OCI-LY3 (cell line): ENCODE data around the gene LUC7L3.

Experiments used
- H2AFZ ChIP-seq: fragments of 200-600, 300-600 bp; shearing (Covaris generic); 2 replicates; pipeline ENCODE4 v1.6.0; 2014; ENCODE audit warnings: antibody characterized with exemption, low read depth, low read length
- H3K27ac ChIP-seq: fragments of 200-600, 300-600 bp; sonication (generic); 2 replicates; pipeline ENCODE4 v1.5.1; 2014; ENCODE audit warnings: mild to moderate bottlenecking, low read length, moderate library complexity, mixed read lengths
- H3K27me3 ChIP-seq: fragments of 200-600, 300-600 bp; sonication (generic); 2 replicates; pipeline ENCODE4 v1.6.1; 2014; ENCODE audit warnings: low read depth, low read length, mixed read lengths
- H3K36me3 ChIP-seq: fragments of 200-600, 300-600 bp; sonication (generic); replicated peaks from 2 replicates; pipeline ENCODE3; 2014; ENCODE audit warnings: low read depth, low read length, mixed read lengths
- H3K4me1 ChIP-seq: fragments of 300-600, 200-600 bp; sonication (generic); 2 replicates; pipeline ENCODE4 v1.6.1; 2014; ENCODE audit warnings: low read length, mixed read lengths
- H3K4me2 ChIP-seq: fragments of 200-600, 300-600 bp; sonication (generic); 2 replicates; pipeline ENCODE4 v1.6.1; 2014; ENCODE audit warnings: low read length, mixed read lengths
- H3K4me3 ChIP-seq: fragments of 300-600, 200-600 bp; sonication (generic); 2 replicates; pipeline ENCODE4 v1.5.1; 2014; ENCODE audit warnings: antibody characterized with exemption, mild to moderate bottlenecking, low read length, moderate library complexity
- H3K79me2 ChIP-seq: fragments of 300-600, 200-600 bp; shearing (Covaris generic); 2 replicates; pipeline ENCODE4 v1.6.1; 2014; ENCODE audit warnings: mild to moderate bottlenecking, low read length, mixed read lengths
- H3K9ac ChIP-seq: fragments of 300-600, 200-600 bp; shearing (Covaris generic); 2 replicates; pipeline ENCODE4 v1.6.0; 2014; ENCODE audit warnings: mild to moderate bottlenecking, low read length, moderate library complexity
- H3K9me3 ChIP-seq: fragments of 200-600, 300-600 bp; shearing (Covaris generic); 2 replicates; pipeline ENCODE4 v1.6.1; 2014; ENCODE audit warnings: low read length, mixed read lengths; ENCODE audit not compliant: insufficient read depth
- H4K20me1 ChIP-seq: fragments of 200-600, 300-600 bp; sonication (generic); 2 replicates; pipeline ENCODE4 v1.6.1; 2016; ENCODE audit warnings: low read length, mixed read lengths; ENCODE audit not compliant: insufficient read depth
- CTCF ChIP-seq: fragments of 200-600, 300-600 bp; sonication (generic); IDR thresholded peaks from 2 replicates; pipeline ENCODE4 v1.5.1; 2014; ENCODE audit warnings: antibody characterized with exemption, low read length, low read depth
- EZH2phosphoT487 ChIP-seq: fragments of 200-600 bp; shearing (Covaris generic); IDR thresholded peaks from 2 replicates; pipeline ENCODE4 v1.6.1; 2018; ENCODE audit warnings: antibody characterized with exemption, mixed run types, low read depth

Gene LUC7L3

GRCh38 chr17:50774225-50774803 lies 54.9 kb downstream of the LUC7L3 start:
- no peak overlapping the region for H2AFZ ChIP-seq
- no peaks in the 10 kb centered on the region for H4K20me1 ChIP-seq
- H3K27me3 ChIP-seq = no peaks in the 10 kb centered on the region
- no peak overlapping the region for H3K27ac ChIP-seq
- no peak overlapping the region for H3K9ac ChIP-seq
- H3K36me3 ChIP-seq = no peaks in the 10 kb centered on the region
- H3K79me2 ChIP-seq = no peaks in the 10 kb centered on the region
- H3K4me3 ChIP-seq = no peak overlapping the region
- H3K4me2 ChIP-seq = no peak overlapping the region
- no peaks in the 10 kb centered on the region for H3K9me3 ChIP-seq
- no peaks in the 10 kb centered on the region for H3K4me1 ChIP-seq
- TF ChIP-seq EZH2phosphoT487 = no peak
- TF ChIP-seq CTCF = no peak

GRCh38 chr17:50775926-50776325 lies 56.5 kb downstream of the LUC7L3 start:
- H3K4me2 ChIP-seq = no peak overlapping the region
- H3K9ac ChIP-seq = no peak overlapping the region
- H3K79me2 ChIP-seq = no peaks in the 10 kb centered on the region
- H4K20me1 ChIP-seq = no peaks in the 10 kb centered on the region
- H3K36me3 ChIP-seq = no peaks in the 10 kb centered on the region
- no peak overlapping the region for H2AFZ ChIP-seq
- H3K27me3 ChIP-seq = no peaks in the 10 kb centered on the region
- H3K4me1 ChIP-seq = no peaks in the 10 kb centered on the region
- no peak overlapping the region for H3K4me3 ChIP-seq
- H3K27ac ChIP-seq = no peak overlapping the region
- no peaks in the 10 kb centered on the region for H3K9me3 ChIP-seq
- TF ChIP-seq CTCF (no peak), EZH2phosphoT487 (no peak)

GRCh38 chr17:50778471-50778870 lies 59.1 kb downstream of the LUC7L3 start:
- no peaks in the 10 kb centered on the region for H3K9me3 ChIP-seq
- H3K4me1 ChIP-seq = no peaks in the 10 kb centered on the region; the same call in 1 of the 2 replicates
- H2AFZ ChIP-seq = no peak overlapping the region
- H3K27me3 ChIP-seq = no peaks in the 10 kb centered on the region
- no peaks in the 10 kb centered on the region for H3K79me2 ChIP-seq
- H3K9ac ChIP-seq = no peak overlapping the region
- no peaks in the 10 kb centered on the region for H3K36me3 ChIP-seq
- TF ChIP-seq CTCF (no peak), EZH2phosphoT487 (no peak)
- H3K27ac ChIP-seq = no peak overlapping the region
- H4K20me1 ChIP-seq = no peaks in the 10 kb centered on the region
- H3K4me2 ChIP-seq = no peak overlapping the region
- no peak overlapping the region for H3K4me3 ChIP-seq

- no peak overlapping the region for H3K4me3 ChIP-seq
- H3K4me2 ChIP-seq = no peak overlapping the region
- H3K36me3 ChIP-seq = no peaks in the 10 kb centered on the region
- no peak overlapping the region for H3K27ac ChIP-seq
- TF ChIP-seq CTCF (no peak), EZH2phosphoT487 (no peak)
- no peak overlapping the region for H2AFZ ChIP-seq
- no peaks in the 10 kb centered on the region for H3K27me3 ChIP-seq
- H3K9me3 ChIP-seq = no peaks in the 10 kb centered on the region
- no peaks in the 10 kb centered on the region; the same call in 1 of the 2 replicates for H3K4me1 ChIP-seq
- H4K20me1 ChIP-seq = no peaks in the 10 kb centered on the region
- H3K79me2 ChIP-seq = no peaks in the 10 kb centered on the region
- no peak overlapping the region for H3K9ac ChIP-seq
Measured at GRCh38 chr17:50778988-50779387, 59.6 kb downstream of the LUC7L3 start.
